Stimulated activated CD8-positive, alpha-beta memory T cell treated with anti-CD3 and anti-CD28 coated beads, Interleukin-2, amount 100 ng/mL, for 48 hours (primary cell): ENCODE measurements around the gene HOXC11.

Source experiments
- DNase-seq, 2 donors: peaks; one replicate each; pipeline ENCODE4 v3.0.0-alpha.2; 2020; ENCODE audit warnings: low read depth in 2 of 2

Gene HOXC11

GRCh38 chr12:53973236-53974042 is 513 bp downstream of the HOXC11 start:
- no peak for DNase-seq

GRCh38 chr12:53974084-53975063 is 1.4 kb downstream of the HOXC11 start, which contains the start of gene HOTAIR:
Gene HOTAIR, minus strand, starts transcription at chr12:53974954.
- DNase-seq: no peak

GRCh38 chr12:53975064-53975471 is 2.1 kb downstream of the HOXC11 start:
- no peak for DNase-seq

GRCh38 chr12:53975479-53976152 is 2.7 kb downstream of the HOXC11 start:
- no peak for DNase-seq

- no peak for DNase-seq
These were observed 3.4 kb downstream of the HOXC11 start for GRCh38 chr12:53976172-53976822.

- DNase-seq: no peak
These were observed 4.1 kb downstream of the HOXC11 start for GRCh38 chr12:53976823-53977595.

- DNase-seq: no peak
These were observed 4.9 kb downstream of the HOXC11 start for GRCh38 chr12:53977596-53978445.

GRCh38 chr12:53978477-53979356 is 5.8 kb downstream of the HOXC11 start:
- DNase-seq: no peak

GRCh38 chr12:53980104-53980801 is 7.3 kb downstream of the HOXC11 start:
- no peak for DNase-seq

GRCh38 chr12:53980802-53981496 is 8.0 kb downstream of the HOXC11 start:
- no peak for DNase-seq

- no peak for DNase-seq
These were observed 9.0 kb downstream of the HOXC11 start for GRCh38 chr12:53981634-53982565.

GRCh38 chr12:53982648-53983567 is 10.0 kb downstream of the HOXC11 start:
- DNase-seq: no peak

- DNase-seq: no peak
These were observed 10.6 kb downstream of the HOXC11 start for GRCh38 chr12:53983568-53983949.

- no peak for DNase-seq
These were observed 11.1 kb downstream of the HOXC11 start for GRCh38 chr12:53983950-53984572.
